CD8-positive, alpha-beta memory T cell (primary cell): ENCODE measurements around the gene RASL10A. TPM values are rescaled to one million over a fixed set of nuclear protein-coding genes. Genes with fewer than 3 reads are reported as not detected.

Experiments
- CTCF ChIA-PET: fragments of 350-600 bp; sonication (Branson Sonifier 250); formaldehyde crosslinking; loops from one replicate; lab custom pipeline; 2021; ENCODE audit warnings: antibody characterized with exemption; lab: Charles Lee
- POLR2A ChIA-PET: fragments of 350-600 bp; sonication (Branson Sonifier 250); formaldehyde crosslinking; loops from one replicate; lab custom pipeline; 2021; ENCODE audit warnings: antibody characterized with exemption; lab: Charles Lee
- DNase-seq, 5 donors: peaks; one replicate each; pipeline versions ENCODE4 v3.0.0 to v3.0.0-alpha.2; 2020 to 2022; ENCODE audit warnings: mixed read lengths in 1 of 5
- H3K27ac ChIP-seq: one replicate; pipeline ENCODE4 v1.7.0; 2013; ENCODE audit warnings: low read depth, mild to moderate bottlenecking, low read length, moderate library complexity
- H3K27me3 ChIP-seq: 2 replicates; pipeline ENCODE4 v1.7.0; 2013; ENCODE audit warnings: low read length, mild to moderate bottlenecking; ENCODE audit not compliant: insufficient read depth, poor library complexity, severe bottlenecking
- H3K36me3 ChIP-seq: 2 replicates; pipeline ENCODE4 v1.7.0; 2013; ENCODE audit warnings: mild to moderate bottlenecking, low read length, moderate library complexity; ENCODE audit not compliant: insufficient read depth
- H3K4me1 ChIP-seq: 2 replicates; pipeline ENCODE4 v1.7.0; 2013; ENCODE audit warnings: mild to moderate bottlenecking, low read length, moderate library complexity; ENCODE audit not compliant: insufficient read depth
- H3K4me3 ChIP-seq: 2 replicates; pipeline ENCODE4 v1.7.0; 2013; ENCODE audit warnings: mild to moderate bottlenecking, low read length
- H3K9me3 ChIP-seq: 2 replicates; pipeline ENCODE4 v1.7.0; 2013; ENCODE audit warnings: mild to moderate bottlenecking, low read length
- H3K27ac Mint-ChIP-seq, 8 donors: one replicate each; pipeline ENCODE4 v1.8.0; 2020 to 2021; ENCODE audit warnings: mixed read lengths in 8 of 8, mild to moderate bottlenecking in 6 of 8, inconsistent platforms in 3 of 8, moderate library complexity in 3 of 8
- H3K27me3 Mint-ChIP-seq, 2 donors: one replicate each; pipeline ENCODE4 v1.8.0; 2020 to 2021; ENCODE audit warnings: mixed read lengths in 2 of 2, mild to moderate bottlenecking in 1 of 2, moderate library complexity in 1 of 2
- H3K36me3 Mint-ChIP-seq, 3 donors: one replicate each; pipeline ENCODE4 v1.8.0; 2020 to 2021; ENCODE audit warnings: mixed read lengths in 3 of 3, inconsistent platforms in 1 of 3, mild to moderate bottlenecking in 1 of 3
- H3K4me1 Mint-ChIP-seq, 3 donors: one replicate each; pipeline ENCODE4 v1.8.0; 2020 to 2021; ENCODE audit warnings: mixed read lengths in 3 of 3, inconsistent platforms in 1 of 3, mild to moderate bottlenecking in 1 of 3
- H3K4me3 Mint-ChIP-seq, 7 donors: one replicate each; pipeline ENCODE4 v1.8.0; 2020 to 2021; ENCODE audit warnings: mixed read lengths in 7 of 7, mild to moderate bottlenecking in 6 of 7, moderate library complexity in 4 of 7, inconsistent platforms in 2 of 7
- H3K9me3 Mint-ChIP-seq, 5 donors: one replicate each; pipeline ENCODE4 v1.8.0; 2020 to 2022; ENCODE audit warnings: mixed read lengths in 5 of 5, mild to moderate bottlenecking in 3 of 5, moderate library complexity in 2 of 5, inconsistent platforms in 1 of 5
- polyA plus RNA-seq: library from polyadenylated mRNA; unstranded; fragments of 300-500 nt; fragmentation: Illumina TruSeq; gene quantifications from one replicate; pipeline ENCODE4 v1.2.3, GENCODE V29; 2021
- total RNA-seq, 2 experiments: library from RNA; stranded (reverse); gene quantifications; one replicate each; pipeline ENCODE4 v1.2.3, GENCODE V29; 2021

The RASL10A gene
- total and polyA plus RNA-seq, 3 experiments from 2014 or later, result not detected

- Mint-ChIP-seq H3K27ac (peak overlapping the region in 2 of 8 donors; percentile 42 to 76), H3K4me3 (peak overlapping the region in 6 of 7 donors; percentile 23 to 99 (median 84)), H3K4me1 (peaks cover 86 to 91% (median 88%) of the 10 kb centered on the region in 3 donors), H3K9me3 (no peaks in the 10 kb centered on the region), H3K36me3 (peaks cover 0 to 89% (median 13%) of the 10 kb centered on the region in 3 donors), H3K27me3 (peaks cover 0 to 2% of the 10 kb centered on the region in 2 donors)
- Histone ChIP-seq H3K36me3 (peaks cover 45% of the 10 kb centered on the region), H3K4me3 (no peak overlapping the region), H3K9me3 (no peaks in the 10 kb centered on the region), H3K4me1 (peaks cover 69% of the 10 kb centered on the region), H3K27me3 (no peaks in the 10 kb centered on the region), H3K27ac (no peak overlapping the region)
- CTCF ChIA-PET, result interaction anchor here (0.9 kb wide), 1 partner anchor 21 kb away, joined by 3 read pairs; no protein-coding TSS in a partner anchor
- POLR2A ChIA-PET, result no interaction called here
- no peak for DNase-seq
Measured at GRCh38 chr22:29272624-29273023, 42.9 kb downstream of the RASL10A start.

DNA sequence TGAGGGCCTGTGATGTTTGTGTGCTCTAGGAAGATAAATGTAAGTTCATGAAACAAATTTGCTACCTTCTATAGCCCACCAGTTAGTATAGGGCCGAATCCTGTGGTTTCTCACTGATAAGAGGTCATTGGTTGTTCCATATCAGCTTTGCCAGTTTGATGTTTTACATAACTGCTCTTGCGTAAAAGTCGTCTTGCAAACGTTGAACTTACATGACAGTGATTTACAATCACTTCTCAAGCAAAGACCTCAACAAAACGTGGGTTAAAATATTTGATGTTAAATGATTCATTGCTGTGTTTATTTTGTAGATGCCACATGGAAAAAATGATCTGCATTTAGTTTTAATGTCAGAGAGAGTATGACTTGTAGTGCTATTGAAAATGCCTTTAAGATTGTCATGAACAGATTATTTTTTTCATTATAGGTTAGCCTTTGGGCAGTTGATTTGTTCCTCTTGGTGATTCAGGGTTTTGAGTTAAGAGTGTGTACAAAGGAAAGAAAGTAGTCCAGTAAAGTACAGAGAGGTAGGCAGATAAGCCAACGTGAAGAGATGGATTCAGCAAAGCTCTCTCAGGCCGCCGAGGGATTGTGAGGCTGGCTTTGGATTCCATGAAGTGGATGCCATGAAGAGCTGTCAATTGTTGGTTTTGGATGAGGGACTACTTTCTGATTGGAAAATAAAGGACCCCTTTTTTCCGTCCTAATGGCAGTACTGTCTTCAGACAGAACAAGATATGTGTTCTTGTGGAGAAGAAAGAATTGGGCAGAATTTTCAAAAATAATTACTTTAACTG, 44.8 kb downstream of the RASL10A start:
- Mint-ChIP-seq H3K36me3 (peaks cover 0 to 73% (median 11%) of the 10 kb centered on the region in 3 donors), H3K4me1 (peaks cover 82 to 88% (median 83%) of the 10 kb centered on the region in 3 donors), H3K4me3 (peak overlapping the region; percentile 91 to 100 (median 97)), H3K27me3 (peaks cover 0 to 2% of the 10 kb centered on the region in 2 donors), H3K9me3 (no peaks in the 10 kb centered on the region), H3K27ac (peak overlapping the region in 7 of 8 donors; percentile 27 to 100 (median 94))
- peaks cover 31% of the 10 kb centered on the region for H3K36me3 ChIP-seq
- POLR2A ChIA-PET, result no interaction called here
- H3K4me1 ChIP-seq, result peaks cover 73% of the 10 kb centered on the region
- no peak overlapping the region for H3K27ac ChIP-seq
- no peak for DNase-seq
- CTCF ChIA-PET, result no interaction called here
- H3K9me3 ChIP-seq, result no peaks in the 10 kb centered on the region
- peak overlapping the region; percentile 100 for H3K4me3 ChIP-seq
- no peaks in the 10 kb centered on the region for H3K27me3 ChIP-seq

- H3K4me3 Mint-ChIP-seq, result peak overlapping the region; percentile 91 to 100 (median 97)
- peaks cover 0 to 65% (median 8%) of the 10 kb centered on the region in 3 donors for H3K36me3 Mint-ChIP-seq
- H3K27me3 ChIP-seq, result no peaks in the 10 kb centered on the region
- H3K27ac ChIP-seq, result peak overlapping the region; percentile 99
- peaks cover 68% of the 10 kb centered on the region for H3K4me1 ChIP-seq
- H3K4me3 ChIP-seq, result peak overlapping the region; percentile 100
- H3K27ac Mint-ChIP-seq, result peak overlapping the region; percentile 63 to 100 (median 94)
- DNase-seq, result no peak
- CTCF ChIA-PET, result no interaction called here
- POLR2A ChIA-PET, result no interaction called here
- peaks cover 75 to 80% (median 76%) of the 10 kb centered on the region in 3 donors for H3K4me1 Mint-ChIP-seq
- H3K9me3 ChIP-seq, result no peaks in the 10 kb centered on the region
- H3K36me3 ChIP-seq, result peaks cover 23% of the 10 kb centered on the region
- H3K27me3 Mint-ChIP-seq, result peaks cover 0 to 2% of the 10 kb centered on the region in 2 donors
- H3K9me3 Mint-ChIP-seq, result no peaks in the 10 kb centered on the region
Measured at GRCh38 chr22:29269731-29270474, 45.6 kb downstream of the RASL10A start.

- Mint-ChIP-seq H3K27ac (peak overlapping the region; percentile 63 to 100 (median 94)), H3K36me3 (peaks cover 0 to 61% (median 5%) of the 10 kb centered on the region in 3 donors), H3K4me1 (peaks cover 68 to 73% (median 69%) of the 10 kb centered on the region in 3 donors), H3K27me3 (peaks cover 0 to 2% of the 10 kb centered on the region in 2 donors), H3K4me3 (peak overlapping the region; percentile 91 to 100 (median 97)), H3K9me3 (no peaks in the 10 kb centered on the region)
- Histone ChIP-seq H3K9me3 (no peaks in the 10 kb centered on the region), H3K36me3 (peaks cover 18% of the 10 kb centered on the region), H3K27ac (peak overlapping the region; percentile 99), H3K27me3 (no peaks in the 10 kb centered on the region), H3K4me1 (peaks cover 61% of the 10 kb centered on the region), H3K4me3 (peak overlapping the region; percentile 100)
- DNase-seq, result no peak
- CTCF ChIA-PET, result no interaction called here
- POLR2A ChIA-PET, result no interaction called here
Measured at GRCh38 chr22:29269230-29269604, 46.3 kb downstream of the RASL10A start.

GRCh38 chr22:29268511-29269229, 46.8 kb downstream of the RASL10A start:
- peak overlapping the region; percentile 99 for H3K27ac ChIP-seq
- POLR2A ChIA-PET, result interaction anchor here (0.5 to 0.6 kb wide), 3 partner anchors 9 to 1671 kb away, joined by 3 to 5 read pairs (median 4); no protein-coding TSS in a partner anchor
- Mint-ChIP-seq H3K4me3 (peak overlapping the region; percentile 91 to 100 (median 97)), H3K27me3 (peaks cover 0 to 2% of the 10 kb centered on the region in 2 donors), H3K9me3 (no peaks in the 10 kb centered on the region), H3K27ac (peak overlapping the region; percentile 97 to 100 (median 99)), H3K36me3 (peaks cover 0 to 55% (median 5%) of the 10 kb centered on the region in 3 donors), H3K4me1 (peaks cover 63 to 68% (median 65%) of the 10 kb centered on the region in 3 donors)
- peak in 4 of 5 donors; percentile 30 to 65 (median 44) for DNase-seq
- H3K27me3 ChIP-seq, result no peaks in the 10 kb centered on the region
- H3K36me3 ChIP-seq, result peaks cover 14% of the 10 kb centered on the region
- peaks cover 56% of the 10 kb centered on the region for H3K4me1 ChIP-seq
- H3K9me3 ChIP-seq, result no peaks in the 10 kb centered on the region
- peak overlapping the region; percentile 100 for H3K4me3 ChIP-seq
- CTCF ChIA-PET, result interaction anchor here (0.9 kb wide), 1 partner anchor 23 kb away, joined by 3 read pairs; no protein-coding TSS in a partner anchor

DNA sequence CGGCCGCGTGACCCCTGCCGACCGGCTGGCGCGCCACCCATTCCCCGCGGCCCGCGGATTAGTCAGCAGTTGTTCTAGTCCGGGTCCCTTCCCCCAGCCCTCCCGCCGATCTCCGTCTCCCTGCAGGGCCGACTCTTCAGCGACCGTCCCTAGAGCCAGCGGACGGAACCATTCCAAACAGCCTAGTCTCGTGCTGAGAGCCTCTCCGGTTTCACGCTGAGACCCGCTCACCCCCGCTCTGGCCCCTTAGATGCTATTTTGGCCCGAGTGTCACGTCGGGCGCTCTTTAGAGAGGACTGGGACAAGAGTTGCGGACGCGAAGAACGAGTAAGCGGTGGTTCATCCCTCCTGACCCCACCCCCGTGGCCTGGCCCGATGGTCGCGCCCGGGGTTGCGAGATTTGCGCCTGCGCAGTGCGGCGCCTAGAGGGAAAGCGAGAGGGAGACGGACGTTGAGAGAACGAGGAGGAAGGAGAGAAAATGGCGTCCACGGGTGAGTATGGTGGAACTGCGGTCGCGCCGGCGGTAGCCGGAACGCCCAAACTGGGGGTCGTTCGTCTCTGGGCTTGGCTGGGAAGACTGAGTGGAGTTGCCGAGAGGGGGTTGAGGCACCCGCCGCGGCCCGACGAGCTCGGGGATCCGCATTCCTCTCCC, 47.5 kb downstream of the RASL10A start, which contains the start of the genes EWSR1 and RHBDD3:
TSS of gene EWSR1 (plus strand) at position 411 of the 653 bp plus-strand sequence. CDS start at position 480, 69 bp downstream.
TSS of gene RHBDD3 (minus strand) at position 124 of the 653 bp plus-strand sequence. CDS start 2,355 bp downstream, outside the sequence.
- peak; percentile 92 to 98 (median 96) for DNase-seq
- peaks cover 7% of the 10 kb centered on the region for H3K36me3 ChIP-seq
- no peaks in the 10 kb centered on the region for H3K27me3 ChIP-seq
- Mint-ChIP-seq H3K4me1 (peaks cover 56 to 61% (median 58%) of the 10 kb centered on the region in 3 donors), H3K9me3 (no peaks in the 10 kb centered on the region), H3K36me3 (peaks cover 0 to 48% (median 2%) of the 10 kb centered on the region in 3 donors), H3K27me3 (peaks cover 0 to 2% of the 10 kb centered on the region in 2 donors), H3K27ac (peak within 1 kb of the TSS; percentile 97 to 100 (median 99)), H3K4me3 (peak within 1 kb of the TSS; percentile 91 to 100 (median 97))
- no peaks in the 10 kb centered on the region for H3K9me3 ChIP-seq
- POLR2A ChIA-PET, result interaction anchor here (0.5 to 0.6 kb wide), 3 partner anchors 8 to 1672 kb away, joined by 3 to 5 read pairs (median 4); no protein-coding TSS in a partner anchor
- CTCF ChIA-PET, result interaction anchor here (0.9 kb wide), 1 partner anchor 22 kb away, joined by 3 read pairs; no protein-coding TSS in a partner anchor
- peak within 1 kb of the TSS; percentile 99 for H3K27ac ChIP-seq
- H3K4me1 ChIP-seq, result peaks cover 50% of the 10 kb centered on the region
- peak within 1 kb of the TSS; percentile 100 for H3K4me3 ChIP-seq
